HepG2 (cell line): ENCODE measurements around the gene BCL2L13. TPM values are rescaled to one million over a fixed set of nuclear protein-coding genes. Genes with fewer than 3 reads are reported as not detected.
A peak's percentile ranks its signal among the peaks of the same experiment; 100 is the strongest.

Experiments
- AKNA ChIP-seq: sonication (generic); formaldehyde crosslinking; IDR thresholded peaks from 2 replicates; pipeline ENCODE4 v1.4.0; 2020; ENCODE audit warnings: missing genetic modification reagents, borderline replicate concordance
- GMEB2 ChIP-seq: IDR thresholded peaks from 2 replicates; pipeline ENCODE4 v1.6.1; 2016; ENCODE audit warnings: missing biosample characterization, missing genetic modification reagents, low read depth
- KDM5B ChIP-seq: sonication (generic); formaldehyde crosslinking; IDR thresholded peaks from 2 replicates; pipeline ENCODE4 v1.4.0; 2020; ENCODE audit warnings: missing genetic modification reagents, mild to moderate bottlenecking, borderline replicate concordance
- NAIF1 ChIP-seq: sonication (generic); formaldehyde crosslinking; IDR thresholded peaks from 2 replicates; pipeline ENCODE4 v1.5.0; 2020; ENCODE audit warnings: mild to moderate bottlenecking, missing genetic modification reagents, borderline replicate concordance
- NFYB ChIP-seq: sonication (generic); formaldehyde crosslinking; IDR thresholded peaks from 2 replicates; pipeline ENCODE4 v1.4.0; 2020; ENCODE audit warnings: missing genetic modification reagents
- PAXIP1 ChIP-seq: sonication (generic); formaldehyde crosslinking; conservative IDR thresholded peaks from 2 replicates; pipeline ENCODE4 v1.4.0; 2020; ENCODE audit warnings: mild to moderate bottlenecking, missing genetic modification reagents, moderate library complexity
- THAP9 ChIP-seq: sonication (generic); formaldehyde crosslinking; IDR thresholded peaks from 2 replicates; pipeline ENCODE4; 2020; ENCODE audit warnings: missing genetic modification reagents, mild to moderate bottlenecking, borderline replicate concordance
- polyA plus RNA-seq, 8 experiments: library from polyadenylated mRNA; depleted of rRNA in 3 of 8; stranded (reverse) in 7 of 8; unstranded in 1 of 8; fragments of >200 nt; fragmentation: Illumina TruSeq in 4 of 8; extraction: Trizol in 4 of 8; gene quantifications; 2 replicates each; pipeline versions ENCODE4 v1.2.1 to v1.2.3, GENCODE V29; 2011 to 2016; ENCODE audit warnings: low read depth in 4 of 8, missing spikeins in 1 of 8, mixed read lengths in 1 of 8; ENCODE audit not compliant: insufficient read depth in 1 of 8
- total RNA-seq, 5 experiments: library from RNA; depleted of rRNA; stranded (reverse); fragments of >200 nt; fragmentation: Illumina TruSeq; extraction: Trizol; gene quantifications; 2 replicates each; pipeline ENCODE4 v1.2.3, GENCODE V29; 2016; ENCODE audit warnings: low read depth in 1 of 5
- TF ChIP-seq, protein P1 (sequence below): sonication (generic); formaldehyde crosslinking; IDR thresholded peaks from 2 replicates; pipeline ENCODE4 v1.4.0; 2020; ENCODE audit warnings: missing genetic modification reagents

The BCL2L13 gene
- total and polyA plus RNA-seq, 2 of the 13 experiments (the other 11 are each of a cell fraction or from before 2014, with no cell fraction given): 13.5 to 14.6 TPM

GRCh38 chr22:17628406-17629172, 10.0 kb upstream of the BCL2L13 start, which contains the start of gene ATP6V1E1 (continued):
- no peak for TF ChIP-seq PAXIP1 (CRISPR knock-in tag)
- 0 out of 2 replicates have a peak, but pooled peaks have one; percentile 54 for TF ChIP-seq NAIF1 (CRISPR knock-in tag)
- peak; percentile 92 for TF ChIP-seq NFYB (CRISPR knock-in tag)
- 0 out of 2 replicates have a peak, but pooled peaks have one; percentile 32 for TF ChIP-seq AKNA (CRISPR knock-in tag)
- TF ChIP-seq KDM5B (CRISPR knock-in tag): peak; percentile 50; the same call in 1 of the 2 replicates
- TF ChIP-seq, protein P1, sequence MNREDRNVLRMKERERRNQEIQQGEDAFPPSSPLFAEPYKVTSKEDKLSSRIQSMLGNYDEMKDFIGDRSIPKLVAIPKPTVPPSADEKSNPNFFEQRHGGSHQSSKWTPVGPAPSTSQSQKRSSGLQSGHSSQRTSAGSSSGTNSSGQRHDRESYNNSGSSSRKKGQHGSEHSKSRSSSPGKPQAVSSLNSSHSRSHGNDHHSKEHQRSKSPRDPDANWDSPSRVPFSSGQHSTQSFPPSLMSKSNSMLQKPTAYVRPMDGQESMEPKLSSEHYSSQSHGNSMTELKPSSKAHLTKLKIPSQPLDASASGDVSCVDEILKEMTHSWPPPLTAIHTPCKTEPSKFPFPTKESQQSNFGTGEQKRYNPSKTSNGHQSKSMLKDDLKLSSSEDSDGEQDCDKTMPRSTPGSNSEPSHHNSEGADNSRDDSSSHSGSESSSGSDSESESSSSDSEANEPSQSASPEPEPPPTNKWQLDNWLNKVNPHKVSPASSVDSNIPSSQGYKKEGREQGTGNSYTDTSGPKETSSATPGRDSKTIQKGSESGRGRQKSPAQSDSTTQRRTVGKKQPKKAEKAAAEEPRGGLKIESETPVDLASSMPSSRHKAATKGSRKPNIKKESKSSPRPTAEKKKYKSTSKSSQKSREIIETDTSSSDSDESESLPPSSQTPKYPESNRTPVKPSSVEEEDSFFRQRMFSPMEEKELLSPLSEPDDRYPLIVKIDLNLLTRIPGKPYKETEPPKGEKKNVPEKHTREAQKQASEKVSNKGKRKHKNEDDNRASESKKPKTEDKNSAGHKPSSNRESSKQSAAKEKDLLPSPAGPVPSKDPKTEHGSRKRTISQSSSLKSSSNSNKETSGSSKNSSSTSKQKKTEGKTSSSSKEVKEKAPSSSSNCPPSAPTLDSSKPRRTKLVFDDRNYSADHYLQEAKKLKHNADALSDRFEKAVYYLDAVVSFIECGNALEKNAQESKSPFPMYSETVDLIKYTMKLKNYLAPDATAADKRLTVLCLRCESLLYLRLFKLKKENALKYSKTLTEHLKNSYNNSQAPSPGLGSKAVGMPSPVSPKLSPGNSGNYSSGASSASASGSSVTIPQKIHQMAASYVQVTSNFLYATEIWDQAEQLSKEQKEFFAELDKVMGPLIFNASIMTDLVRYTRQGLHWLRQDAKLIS: no peak
- TF ChIP-seq THAP9: peak; percentile 76; the same call in 1 of the 2 replicates
- 0 out of 2 replicates have a peak, but pooled peaks have one; percentile 42 for TF ChIP-seq GMEB2 (CRISPR knock-in tag)
